GM18511 (cell line): ENCODE data around the gene RNF111.
"Not testable (repeated sequence)": the region's sequence is repeated elsewhere in the genome, so short reads cannot be mapped to it uniquely, and the experiment has no call there.

Experiments
- ATAC-seq: cut with Tn5 transposase; IDR thresholded peaks from one replicate; pipeline ENCODE4 v1.9.1; 2021; ENCODE audit warnings: mild to moderate bottlenecking, moderate library complexity; ENCODE audit not compliant: unreplicated experiment

RNF111 gene

DNA sequence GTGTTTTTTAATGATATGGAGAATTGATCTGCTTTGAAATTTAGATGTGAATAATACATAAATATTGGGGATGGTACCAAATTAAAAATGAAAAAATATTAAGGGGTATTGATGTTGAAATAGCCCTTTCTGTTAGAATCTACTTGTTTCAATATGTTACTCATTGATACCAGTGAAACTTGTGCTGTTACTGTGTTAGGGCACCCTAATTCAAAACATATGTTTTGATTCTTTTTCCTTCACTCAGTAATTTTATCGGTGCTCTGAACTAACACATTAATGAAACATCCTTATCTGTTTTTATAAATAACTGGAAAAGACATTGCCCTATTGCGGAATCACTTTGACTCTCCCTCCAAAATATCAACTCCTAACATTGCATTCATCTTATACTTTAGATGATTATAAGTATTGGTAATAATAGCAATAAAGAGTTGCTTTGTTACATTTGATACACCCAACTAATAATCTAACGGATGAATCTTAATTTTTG lies 65.5 kb downstream of the RNF111 start:
- ATAC-seq, result no peak

DNA sequence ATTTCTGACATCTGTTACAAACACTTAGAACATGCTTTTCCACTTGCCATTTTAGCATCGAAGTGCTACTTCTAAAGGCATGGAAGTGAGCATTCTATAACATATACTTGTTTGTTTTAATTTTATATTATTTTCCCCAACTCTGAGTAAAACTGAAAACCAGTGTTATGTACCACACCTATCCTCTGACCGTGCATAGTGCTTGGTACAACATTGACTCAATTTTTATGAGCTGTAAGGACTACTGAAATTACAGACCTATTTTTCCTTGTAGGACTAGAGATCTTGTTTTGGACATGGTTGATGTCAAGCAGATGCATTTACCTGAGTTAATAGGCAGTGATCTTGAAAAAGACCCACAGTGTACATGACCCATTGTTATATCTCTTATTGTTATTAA lies 66.0 kb downstream of the RNF111 start:
- no peak for ATAC-seq

DNA sequence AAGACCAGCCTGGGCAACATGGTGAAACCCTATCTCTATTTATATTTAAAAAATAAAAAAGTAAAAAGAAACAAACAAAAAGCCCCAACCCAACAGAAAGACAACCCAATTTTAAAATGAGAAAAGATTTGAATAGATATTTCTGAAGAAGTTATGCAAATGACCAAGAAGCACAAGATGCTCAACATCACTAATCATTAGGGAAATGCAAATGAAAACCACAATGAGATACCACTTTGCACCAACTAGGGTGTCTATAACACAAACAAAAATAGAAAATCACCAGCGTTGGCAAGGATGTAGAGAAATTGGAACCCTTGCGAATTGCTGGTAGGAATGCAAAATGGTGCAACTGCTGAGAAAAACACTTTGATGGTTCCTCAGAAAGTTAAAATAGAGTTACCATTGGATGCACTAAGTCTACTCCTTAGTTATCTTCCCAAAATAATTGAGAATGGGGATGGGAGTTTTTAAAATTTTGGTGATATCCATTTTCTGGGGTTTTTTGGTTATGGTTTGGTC lies 71.7 kb downstream of the RNF111 start:
- no peak for ATAC-seq

GRCh38 chr15:59060348-59060747 lies 72.9 kb downstream of the RNF111 start:
- no peak for ATAC-seq

- ATAC-seq, result no peak
These were observed 75.6 kb downstream of the RNF111 start for GRCh38 chr15:59063042-59063441.

GRCh38 chr15:59069430-59069829 lies 82.0 kb downstream of the RNF111 start:
- no peak for ATAC-seq

GRCh38 chr15:59074607-59075006 lies 87.1 kb downstream of the RNF111 start:
- ATAC-seq, result no peak

DNA sequence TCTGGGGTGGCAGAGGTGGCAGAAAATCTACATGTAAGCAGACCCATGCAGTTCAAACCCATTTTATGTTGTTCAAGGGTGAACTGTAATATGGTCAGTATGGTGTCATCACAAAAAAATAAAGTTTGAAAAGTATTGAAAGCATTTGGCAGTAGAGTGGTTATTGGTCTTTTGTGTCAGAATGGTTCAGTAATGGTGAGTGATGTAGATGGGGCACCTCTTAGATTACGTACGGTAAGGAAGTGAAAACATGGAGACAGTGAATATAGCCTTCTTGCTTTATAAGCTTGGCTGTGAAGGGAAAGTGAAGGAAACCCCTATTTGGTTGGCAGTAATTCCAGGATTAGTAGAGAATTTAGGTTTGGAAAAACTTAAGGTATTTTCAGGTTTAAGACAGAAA lies 100.3 kb downstream of the RNF111 start:
- ATAC-seq, result no peak

- ATAC-seq, result no peak
These were observed 106.6 kb downstream of the RNF111 start for GRCh38 chr15:59094077-59094476.

DNA sequence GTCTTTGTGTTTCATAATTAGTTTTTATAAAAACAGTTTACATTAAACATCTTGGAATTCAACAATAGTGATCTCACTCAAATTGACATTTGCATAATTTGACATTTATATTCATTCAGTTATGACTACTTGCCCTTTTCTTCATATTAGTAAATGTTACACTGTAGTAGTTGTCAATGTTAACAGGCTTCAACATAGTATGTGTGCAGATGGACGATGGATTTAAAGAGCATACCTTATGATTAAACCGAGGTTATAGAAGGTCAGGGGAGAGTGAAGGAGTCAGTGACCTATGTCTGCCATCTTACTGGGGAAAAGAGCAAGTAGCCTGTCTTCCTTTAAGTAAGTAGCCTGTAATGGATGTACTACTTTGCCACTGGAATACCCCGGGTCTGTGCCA lies 109.0 kb downstream of the RNF111 start:
- ATAC-seq, result no peak

GRCh38 chr15:59099162-59099685 lies 111.8 kb downstream of the RNF111 start:
- ATAC-seq, result no peak

- peak; percentile 46 for ATAC-seq
These were observed 117.1 kb downstream of the RNF111 start for GRCh38 chr15:59104602-59104911.

DNA sequence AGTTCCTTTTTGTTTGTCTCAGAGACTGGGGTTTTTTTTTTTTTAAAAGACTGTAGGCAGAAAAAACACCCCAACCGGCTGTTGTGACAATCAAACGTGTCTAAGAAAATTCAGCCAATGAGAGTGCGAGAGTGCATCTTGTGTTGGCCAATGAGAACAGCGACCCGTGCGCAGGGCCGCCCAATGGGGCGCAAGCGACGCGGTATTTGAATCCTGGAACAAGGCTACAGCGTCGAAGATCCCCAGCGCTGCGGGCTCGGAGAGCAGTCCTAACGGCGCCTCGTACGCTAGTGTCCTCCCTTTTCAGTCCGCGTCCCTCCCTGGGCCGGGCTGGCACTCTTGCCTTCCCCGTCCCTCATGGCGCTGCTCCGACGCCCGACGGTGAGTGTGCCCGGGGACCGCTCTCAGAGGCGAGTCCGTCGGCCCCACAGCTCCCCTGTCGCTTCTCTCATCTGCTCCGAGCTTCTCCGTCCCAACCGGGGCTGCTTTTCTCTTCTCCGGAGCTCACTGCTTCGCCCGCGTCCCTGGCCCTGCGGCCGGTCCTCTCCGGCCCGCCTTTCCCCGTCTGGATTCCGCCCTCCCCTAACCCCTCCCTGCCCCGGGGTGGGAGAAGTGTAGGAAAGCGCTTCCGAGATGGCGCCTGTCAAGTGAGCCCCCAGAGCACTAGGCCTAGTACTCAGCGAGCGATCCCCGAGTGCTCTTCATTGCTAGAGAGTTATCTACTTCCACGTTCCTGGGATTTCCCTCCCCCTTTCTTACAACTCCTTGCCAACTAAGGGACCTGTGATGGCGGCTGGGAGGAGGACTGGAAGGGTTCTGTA lies 117.7 kb downstream of the RNF111 start, which contains the start of gene CCNB2:
TSS of gene CCNB2 (plus strand) at position 235 of the 821 bp plus-strand sequence. CDS start at position 358, 123 bp downstream.
- peak; percentile 99 for ATAC-seq

DNA sequence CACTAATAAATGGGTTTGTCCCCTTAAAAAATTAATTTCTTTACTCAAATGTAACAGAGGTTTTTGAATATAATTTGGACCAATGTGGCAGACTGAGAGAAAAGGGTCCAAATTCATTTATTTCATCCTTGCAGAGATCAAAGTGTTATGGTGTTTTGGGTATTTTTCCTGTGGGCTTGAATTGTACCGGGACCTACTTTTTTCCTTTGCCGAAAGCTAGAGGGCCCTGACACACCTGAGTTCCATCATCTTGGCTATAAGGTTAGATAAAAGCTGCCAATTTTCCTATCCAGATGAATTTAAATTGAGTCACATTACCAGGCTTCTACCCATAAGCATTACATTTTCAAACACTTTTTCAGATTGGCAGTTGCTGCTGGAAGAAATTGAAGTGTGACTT lies 118.4 kb downstream of the RNF111 start:
- no peak for ATAC-seq

GRCh38 chr15:59111251-59111650 lies 123.8 kb downstream of the RNF111 start:
- no peak for ATAC-seq

GRCh38 chr15:59115047-59115446 lies 127.6 kb downstream of the RNF111 start:
- ATAC-seq, result no peak

GRCh38 chr15:59116141-59116540 lies 128.7 kb downstream of the RNF111 start:
- ATAC-seq, result no peak

DNA sequence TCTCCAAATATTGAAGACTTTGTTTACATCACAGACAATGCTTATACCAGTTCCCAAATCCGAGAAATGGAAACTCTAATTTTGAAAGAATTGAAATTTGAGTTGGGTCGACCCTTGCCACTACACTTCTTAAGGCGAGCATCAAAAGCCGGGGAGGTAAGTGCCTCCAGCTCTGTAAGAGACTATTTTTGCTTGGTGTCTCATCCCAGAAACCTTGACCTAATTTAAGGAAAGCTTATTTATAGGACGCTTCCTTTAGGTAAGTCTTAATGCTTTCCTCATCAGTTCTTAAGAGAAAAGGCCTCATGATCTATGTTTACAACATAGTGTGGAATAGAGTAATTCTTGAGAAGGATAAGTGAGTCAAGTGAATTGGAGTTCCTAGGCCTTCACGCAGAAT lies 129.3 kb downstream of the RNF111 start:
- no peak for ATAC-seq

DNA sequence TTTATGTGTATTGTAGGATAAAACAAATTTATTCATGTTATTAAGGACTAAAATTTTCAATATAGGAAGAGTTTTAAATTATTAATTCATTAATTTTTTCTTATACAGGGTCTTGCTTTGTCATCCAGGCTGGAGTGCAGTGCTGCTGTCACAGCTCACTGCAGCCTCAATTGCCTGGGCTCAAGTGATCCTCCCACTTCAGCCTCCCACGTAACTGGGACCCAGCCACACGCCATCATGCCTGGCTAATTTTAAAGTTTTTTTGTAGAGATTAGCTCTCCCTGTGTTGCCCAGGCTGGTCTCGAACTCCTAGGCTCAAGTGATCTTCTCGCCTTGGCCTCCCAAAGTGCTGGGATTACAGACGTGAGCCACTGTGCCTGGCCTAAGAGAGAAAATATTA lies 132.2 kb downstream of the RNF111 start:
- no peak for ATAC-seq

GRCh38 chr15:59120937-59121336 lies 133.5 kb downstream of the RNF111 start:
- ATAC-seq, result no peak

DNA sequence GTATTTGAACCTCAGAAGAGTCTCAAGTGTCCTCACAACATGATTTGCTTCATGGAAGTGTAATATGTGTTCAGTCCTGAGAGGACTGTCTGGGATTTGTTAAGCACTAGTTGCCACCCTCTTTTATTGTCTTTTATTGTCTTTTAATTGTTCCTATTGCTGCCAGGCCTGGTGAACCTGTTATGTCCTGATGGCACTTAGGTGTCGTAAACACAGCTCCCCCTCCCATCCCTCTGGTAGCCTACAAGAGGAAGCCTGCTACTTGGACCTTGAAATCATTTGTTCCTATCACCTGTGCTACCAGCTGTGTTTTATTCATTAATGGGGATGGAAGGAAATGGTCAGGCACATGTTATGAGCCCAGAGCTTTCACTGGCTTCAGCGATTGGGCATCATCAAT lies 136.8 kb downstream of the RNF111 start:
- no peak for ATAC-seq

GRCh38 chr15:59125683-59126082 lies 138.2 kb downstream of the RNF111 start:
- ATAC-seq, result not testable (repeated sequence)
